Measurements from ENCODE around the gene SRPK2. TPM values are rescaled to one million over a fixed set of nuclear protein-coding genes. Genes with fewer than 3 reads are reported as not detected.
A peak's percentile ranks its signal among the peaks of the same experiment; 100 is the strongest.

Gene SRPK2
- total RNA-seq, 1 donor from 2014 or later: 47.1 TPM

DNA sequence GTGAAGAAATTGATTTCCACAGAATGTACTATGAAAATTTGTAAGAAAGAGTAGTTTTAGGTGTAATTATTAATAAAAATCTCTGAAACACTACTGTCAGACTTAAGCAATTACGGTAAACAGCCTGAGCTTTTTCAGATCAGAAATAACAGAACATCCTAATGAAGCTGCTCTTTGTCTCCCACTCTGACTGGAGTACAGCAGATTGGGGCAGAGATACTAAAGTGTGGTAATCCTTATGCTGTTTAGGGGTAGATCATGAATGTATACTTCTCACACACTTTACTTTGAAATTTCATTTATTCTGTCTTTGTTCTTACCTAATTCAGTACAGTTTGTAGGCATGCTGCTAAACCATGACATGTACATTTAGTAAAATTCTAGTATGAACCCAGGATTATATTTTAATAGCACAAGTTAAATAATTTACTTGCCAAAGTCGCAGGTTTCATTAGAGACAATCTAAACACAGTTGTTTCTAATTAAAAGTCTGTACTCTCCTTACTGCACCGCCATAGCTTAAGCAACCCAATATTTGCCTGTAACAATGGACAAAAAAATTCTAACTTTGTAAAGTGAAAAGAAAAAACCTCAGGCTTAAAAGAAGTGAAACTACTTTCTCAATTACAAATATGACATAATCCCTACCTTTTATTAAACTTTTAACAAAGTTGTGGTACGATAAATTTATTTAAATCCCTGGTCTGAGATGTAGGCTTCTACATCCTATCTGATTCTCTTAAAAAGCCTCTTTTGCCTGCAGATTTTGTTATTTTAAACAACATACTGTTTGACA is 286.0 kb downstream of the SRPK2 start:
- Histone ChIP-seq H3K27me3 (no peaks in the 10 kb centered on the region), H3K27ac (no peak overlapping the region), H3K4me1 (peaks cover 26% of the 10 kb centered on the region), H3K4me3 (no peak overlapping the region), H3K36me3 (peaks cover 0 to 44% of the 10 kb centered on the region in 2 donors), H3K9me3 (no peaks in the 10 kb centered on the region)
- DNase-seq (ENCODE audit: extremely low spot score in 2 of 2): no peak
- TF ChIP-seq, protein P1, sequence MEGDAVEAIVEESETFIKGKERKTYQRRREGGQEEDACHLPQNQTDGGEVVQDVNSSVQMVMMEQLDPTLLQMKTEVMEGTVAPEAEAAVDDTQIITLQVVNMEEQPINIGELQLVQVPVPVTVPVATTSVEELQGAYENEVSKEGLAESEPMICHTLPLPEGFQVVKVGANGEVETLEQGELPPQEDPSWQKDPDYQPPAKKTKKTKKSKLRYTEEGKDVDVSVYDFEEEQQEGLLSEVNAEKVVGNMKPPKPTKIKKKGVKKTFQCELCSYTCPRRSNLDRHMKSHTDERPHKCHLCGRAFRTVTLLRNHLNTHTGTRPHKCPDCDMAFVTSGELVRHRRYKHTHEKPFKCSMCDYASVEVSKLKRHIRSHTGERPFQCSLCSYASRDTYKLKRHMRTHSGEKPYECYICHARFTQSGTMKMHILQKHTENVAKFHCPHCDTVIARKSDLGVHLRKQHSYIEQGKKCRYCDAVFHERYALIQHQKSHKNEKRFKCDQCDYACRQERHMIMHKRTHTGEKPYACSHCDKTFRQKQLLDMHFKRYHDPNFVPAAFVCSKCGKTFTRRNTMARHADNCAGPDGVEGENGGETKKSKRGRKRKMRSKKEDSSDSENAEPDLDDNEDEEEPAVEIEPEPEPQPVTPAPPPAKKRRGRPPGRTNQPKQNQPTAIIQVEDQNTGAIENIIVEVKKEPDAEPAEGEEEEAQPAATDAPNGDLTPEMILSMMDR (IDR thresholded peaks at IDR 0.05): no peak
- no peak for TF ChIP-seq POLR2A (IDR thresholded peaks at IDR 0.05)
- TF ChIP-seq POLR2AphosphoS5 (IDR thresholded peaks at IDR 0.05; ENCODE audit: insufficient read depth in 1 of 2, low read depth in 1 of 2): no peak
- intact Hi-C loops (cut with DNase I): no loop called here

DNA sequence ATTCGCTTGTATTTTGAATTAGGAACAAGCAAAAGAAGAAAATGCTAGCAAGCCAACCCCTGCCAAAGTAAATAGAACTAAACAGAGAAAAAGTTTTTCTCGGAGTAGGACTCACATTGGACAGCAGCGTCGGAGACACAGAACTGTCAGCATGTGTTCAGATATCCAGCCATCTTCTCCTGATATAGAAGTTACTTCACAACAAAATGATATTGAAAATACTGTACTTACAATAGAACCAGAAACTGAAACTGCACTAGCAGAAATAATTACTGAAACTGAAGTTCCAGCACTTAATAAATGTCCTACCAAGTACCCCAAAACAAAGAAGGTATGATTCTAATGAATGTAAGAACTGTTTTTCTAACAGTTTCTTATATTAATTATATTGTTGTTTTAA is 286.9 kb downstream of the SRPK2 start:
- no peaks in the 10 kb centered on the region for H3K27me3 ChIP-seq
- TF ChIP-seq, protein P1 (IDR thresholded peaks at IDR 0.05): no peak
- no peak for TF ChIP-seq POLR2AphosphoS5 (IDR thresholded peaks at IDR 0.05; ENCODE audit: insufficient read depth in 1 of 2, low read depth in 1 of 2)
- no peak for TF ChIP-seq POLR2A (IDR thresholded peaks at IDR 0.05)
- intact Hi-C loops (cut with DNase I): no loop called here
- DNase-seq (ENCODE audit: extremely low spot score in 2 of 2): no peak
- H3K4me1 ChIP-seq: peaks cover 35% of the 10 kb centered on the region
- H3K27ac ChIP-seq: no peak overlapping the region
- no peaks in the 10 kb centered on the region for H3K9me3 ChIP-seq
- no peak overlapping the region for H3K4me3 ChIP-seq
- H3K36me3 ChIP-seq: peaks cover 0 to 36% of the 10 kb centered on the region in 2 donors

DNA sequence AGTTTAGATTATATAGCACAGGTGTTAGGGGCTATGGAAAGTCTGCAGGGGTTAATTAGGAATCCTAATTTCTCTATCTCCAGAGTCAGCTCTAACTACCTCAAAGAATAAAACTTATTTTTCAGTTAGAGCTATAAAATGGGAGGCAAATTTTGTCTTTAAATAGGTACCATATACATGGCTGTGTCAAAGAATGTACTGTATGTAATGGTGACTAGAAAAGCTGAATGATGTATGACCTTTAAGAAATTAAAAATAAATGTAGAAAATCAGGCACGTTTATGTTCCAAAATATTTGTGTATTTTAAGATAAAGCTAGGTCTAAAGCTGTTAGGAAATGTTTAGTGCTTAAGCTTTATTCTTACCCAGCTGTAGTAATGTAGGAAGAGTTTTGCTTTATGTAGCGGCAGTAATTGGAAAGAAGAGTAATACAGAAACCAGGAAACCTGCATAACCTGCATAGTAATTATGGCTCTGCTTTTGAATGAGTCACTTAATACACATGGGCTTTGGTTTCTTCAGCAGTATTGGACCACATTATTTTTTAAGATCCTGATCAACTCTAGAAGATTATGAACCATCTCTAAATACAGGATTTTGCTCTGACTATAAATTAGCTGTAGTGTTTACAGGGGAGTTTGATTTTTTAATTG is 289.7 kb downstream of the SRPK2 start:
- intact Hi-C loops (cut with DNase I): no loop called here
- DNase-seq (ENCODE audit: extremely low spot score in 2 of 2): no peak
- no peak overlapping the region for H3K4me3 ChIP-seq
- H3K4me1 ChIP-seq: peaks cover 40% of the 10 kb centered on the region
- TF ChIP-seq POLR2AphosphoS5 (IDR thresholded peaks at IDR 0.05; ENCODE audit: insufficient read depth in 1 of 2, low read depth in 1 of 2) (peak in 1 of 2 donors; percentile 35), POLR2A (IDR thresholded peaks at IDR 0.05) (no peak)
- H3K27me3 ChIP-seq: no peaks in the 10 kb centered on the region
- no peaks in the 10 kb centered on the region for H3K9me3 ChIP-seq
- H3K27ac ChIP-seq: no peak overlapping the region
- peaks cover 0 to 20% of the 10 kb centered on the region in 2 donors for H3K36me3 ChIP-seq

DNA sequence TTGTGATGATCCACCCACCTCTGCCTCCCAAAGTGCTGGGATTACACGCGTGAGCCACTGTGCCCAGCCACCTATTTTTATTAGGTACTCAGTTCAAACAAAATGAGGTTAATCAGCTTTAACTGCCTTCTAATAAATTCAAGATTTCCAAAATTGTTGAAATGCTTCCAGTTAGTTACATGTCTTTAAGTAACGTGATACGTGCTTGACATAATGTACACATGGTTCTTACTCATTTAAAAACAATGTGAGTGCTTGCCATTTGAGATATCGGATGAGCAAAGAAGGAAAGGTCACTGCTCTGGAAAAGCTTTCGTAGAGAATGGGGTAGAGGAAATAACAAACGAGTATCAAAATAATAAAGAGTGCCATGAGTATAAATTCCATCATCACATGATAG is 291.1 kb downstream of the SRPK2 start:
- Histone ChIP-seq H3K27ac (no peak overlapping the region), H3K27me3 (no peaks in the 10 kb centered on the region), H3K36me3 (peaks cover 0 to 21% of the 10 kb centered on the region in 2 donors), H3K4me3 (no peak overlapping the region), H3K4me1 (peaks cover 32% of the 10 kb centered on the region), H3K9me3 (no peaks in the 10 kb centered on the region)
- TF ChIP-seq POLR2A (IDR thresholded peaks at IDR 0.05) (no peak), POLR2AphosphoS5 (IDR thresholded peaks at IDR 0.05; ENCODE audit: insufficient read depth in 1 of 2, low read depth in 1 of 2) (peak in 1 of 2 donors; percentile 18)
- TF ChIP-seq, protein P1 (IDR thresholded peaks at IDR 0.05): no peak
- intact Hi-C loops (cut with DNase I): no loop called here
- no peak for DNase-seq (ENCODE audit: extremely low spot score in 2 of 2)

DNA sequence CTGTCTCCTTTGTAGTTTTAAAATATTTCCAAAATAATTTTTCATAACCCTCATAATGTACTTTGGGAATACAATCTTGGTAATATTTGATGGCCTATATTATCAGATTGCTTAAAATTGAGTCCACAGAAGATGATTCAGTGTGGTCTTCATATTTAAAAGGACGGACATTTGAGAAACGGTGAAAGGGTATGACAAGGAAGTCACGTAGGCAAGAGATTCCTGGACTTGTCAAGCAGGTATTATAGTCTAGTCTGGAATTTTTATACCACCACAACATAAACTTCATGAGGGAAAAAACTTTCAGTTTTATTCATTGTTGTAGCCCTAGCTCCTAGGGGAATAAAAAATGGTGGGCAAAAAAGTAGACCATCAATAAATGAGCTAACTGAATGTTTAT is 292.4 kb downstream of the SRPK2 start:
- intact Hi-C loops (cut with DNase I): no loop called here
- Histone ChIP-seq H3K27me3 (no peaks in the 10 kb centered on the region), H3K4me3 (no peak overlapping the region), H3K4me1 (peaks cover 31% of the 10 kb centered on the region), H3K36me3 (peaks cover 0 to 30% of the 10 kb centered on the region in 2 donors), H3K9me3 (no peaks in the 10 kb centered on the region), H3K27ac (no peak overlapping the region)
- DNase-seq (ENCODE audit: extremely low spot score in 2 of 2): no peak
- TF ChIP-seq, protein P1 (IDR thresholded peaks at IDR 0.05): no peak
- TF ChIP-seq POLR2A (IDR thresholded peaks at IDR 0.05): no peak
- no peak for TF ChIP-seq POLR2AphosphoS5 (IDR thresholded peaks at IDR 0.05; ENCODE audit: insufficient read depth in 1 of 2, low read depth in 1 of 2)
